DND-41 (cell line): ENCODE results near the gene CIDEA.

Source experiments
- ATAC-seq: fragments of 200-7000 bp; cut with Tn5 transposase; 3 replicates; pipeline ENCODE4 v1.9.1; 2021; ENCODE audit warnings: low read depth; ENCODE audit not compliant: insufficient read depth
- DNase-seq: peaks from one replicate; pipeline ENCODE4 v3.0.0-alpha.2; 2020
- H2AFZ ChIP-seq: 2 replicates; pipeline ENCODE4 v1.6.0; 2012; ENCODE audit warnings: low read depth, low read length
- H3K27ac ChIP-seq: 2 replicates; pipeline ENCODE4 v1.5.1; 2012; ENCODE audit warnings: low read length, inconsistent platforms
- H3K27me3 ChIP-seq: fragments of 200-600 bp; sonication (generic); 2 replicates; pipeline ENCODE4 v1.6.0; 2012; ENCODE audit warnings: low read length, mild to moderate bottlenecking, inconsistent platforms; ENCODE audit not compliant: insufficient read depth, poor library complexity
- H3K36me3 ChIP-seq: 2 replicates; pipeline ENCODE4 v1.5.1; 2012; ENCODE audit warnings: low read length, inconsistent platforms; ENCODE audit not compliant: insufficient read depth
- H3K4me1 ChIP-seq: 2 replicates; pipeline ENCODE4 v1.5.1; 2012; ENCODE audit warnings: mild to moderate bottlenecking, low read length; ENCODE audit not compliant: insufficient read depth
- H3K4me2 ChIP-seq: 2 replicates; pipeline ENCODE4 v1.6.0; 2012; ENCODE audit warnings: mild to moderate bottlenecking, moderate library complexity, low read length, inconsistent platforms; ENCODE audit not compliant: insufficient read depth
- H3K4me3 ChIP-seq, 2 experiments: fragments of 200-600 bp in 1 of 2; shearing (Covaris generic) in 1 of 2; 2 replicates each; pipeline ENCODE4 v1.5.1; 2012 to 2016; ENCODE audit warnings: inconsistent platforms in 2 of 2, low read length in 2 of 2, mild to moderate bottlenecking in 2 of 2, low read depth in 1 of 2, moderate library complexity in 1 of 2
- H3K79me2 ChIP-seq: 2 replicates; pipeline ENCODE4 v1.6.0; 2012; ENCODE audit warnings: low read length, inconsistent platforms; ENCODE audit not compliant: insufficient read depth
- H3K9ac ChIP-seq: 2 replicates; pipeline ENCODE4 v1.6.0; 2012; ENCODE audit warnings: low read depth, mild to moderate bottlenecking, inconsistent platforms, low read length, moderate library complexity
- H3K9me3 ChIP-seq: 2 replicates; pipeline ENCODE4 v1.5.1; 2012; ENCODE audit warnings: low read length, moderate library complexity, mild to moderate bottlenecking, inconsistent platforms; ENCODE audit not compliant: insufficient read depth, severe bottlenecking
- H4K20me1 ChIP-seq: 2 replicates; pipeline ENCODE4 v1.6.0; 2012; ENCODE audit warnings: low read length; ENCODE audit not compliant: insufficient read depth
- EZH2 ChIP-seq: IDR thresholded peaks from 3 replicates; pipeline ENCODE4 v1.6.1; 2012; ENCODE audit warnings: borderline replicate concordance, low read depth, mild to moderate bottlenecking, moderate library complexity, low read length, inconsistent platforms; ENCODE audit not compliant: severe bottlenecking
- TF ChIP-seq, protein P1 (sequence below): IDR thresholded peaks from 2 replicates; pipeline ENCODE4 v1.5.1; 2012; ENCODE audit warnings: borderline replicate concordance, low read length, moderate library complexity, mild to moderate bottlenecking; ENCODE audit not compliant: poor library complexity, severe bottlenecking; ENCODE audit errors: extremely low read depth

CIDEA gene

DNA sequence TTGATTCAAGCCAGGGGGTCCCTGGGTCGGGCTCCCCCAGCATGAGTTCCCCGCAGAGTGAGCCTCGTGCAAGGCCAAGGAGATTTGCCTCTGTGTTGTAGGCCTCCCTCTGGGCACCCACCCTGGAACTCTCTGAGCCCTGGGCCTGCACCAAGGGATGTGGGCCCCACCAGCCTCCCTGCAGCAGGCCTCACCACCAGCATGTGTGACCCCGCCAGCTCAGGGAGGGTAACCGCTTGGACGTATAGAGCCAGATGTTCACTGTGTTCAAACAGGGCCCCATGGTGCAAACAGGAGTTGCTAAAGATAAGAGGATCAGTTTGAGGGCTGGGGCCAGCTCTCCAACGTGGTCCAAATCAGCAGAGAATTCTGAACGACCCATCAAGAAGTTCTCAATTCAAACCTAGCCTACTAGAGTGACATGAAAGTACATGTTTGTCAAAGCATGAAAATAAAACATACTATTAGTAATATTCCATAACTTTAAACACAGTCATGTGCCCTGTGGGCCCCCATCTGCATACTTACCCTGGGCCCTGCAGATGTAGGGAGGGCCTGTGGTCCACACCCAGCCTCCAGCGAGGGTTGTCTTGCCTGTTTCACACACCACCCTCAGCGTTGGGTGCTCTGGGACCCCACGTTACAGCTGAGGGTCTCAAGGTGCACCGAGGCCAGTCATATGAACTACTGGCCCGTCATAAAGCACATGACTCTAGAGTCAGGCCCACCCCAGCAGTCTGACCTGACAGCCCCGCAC, 48.4 kb downstream of the CIDEA start:
- TF ChIP-seq, protein P1, sequence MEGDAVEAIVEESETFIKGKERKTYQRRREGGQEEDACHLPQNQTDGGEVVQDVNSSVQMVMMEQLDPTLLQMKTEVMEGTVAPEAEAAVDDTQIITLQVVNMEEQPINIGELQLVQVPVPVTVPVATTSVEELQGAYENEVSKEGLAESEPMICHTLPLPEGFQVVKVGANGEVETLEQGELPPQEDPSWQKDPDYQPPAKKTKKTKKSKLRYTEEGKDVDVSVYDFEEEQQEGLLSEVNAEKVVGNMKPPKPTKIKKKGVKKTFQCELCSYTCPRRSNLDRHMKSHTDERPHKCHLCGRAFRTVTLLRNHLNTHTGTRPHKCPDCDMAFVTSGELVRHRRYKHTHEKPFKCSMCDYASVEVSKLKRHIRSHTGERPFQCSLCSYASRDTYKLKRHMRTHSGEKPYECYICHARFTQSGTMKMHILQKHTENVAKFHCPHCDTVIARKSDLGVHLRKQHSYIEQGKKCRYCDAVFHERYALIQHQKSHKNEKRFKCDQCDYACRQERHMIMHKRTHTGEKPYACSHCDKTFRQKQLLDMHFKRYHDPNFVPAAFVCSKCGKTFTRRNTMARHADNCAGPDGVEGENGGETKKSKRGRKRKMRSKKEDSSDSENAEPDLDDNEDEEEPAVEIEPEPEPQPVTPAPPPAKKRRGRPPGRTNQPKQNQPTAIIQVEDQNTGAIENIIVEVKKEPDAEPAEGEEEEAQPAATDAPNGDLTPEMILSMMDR: no peak
- TF ChIP-seq EZH2: no peak
- Histone ChIP-seq H3K36me3 (no peaks in the 10 kb centered on the region), H3K4me1 (no peaks in the 10 kb centered on the region), H3K4me3 (no peak overlapping the region), H3K27ac (no peak overlapping the region), H3K9me3 (no peaks in the 10 kb centered on the region), H3K79me2 (no peaks in the 10 kb centered on the region), H4K20me1 (no peaks in the 10 kb centered on the region), H3K4me2 (no peak overlapping the region), H2AFZ (no peak overlapping the region), H3K9ac (no peak overlapping the region), H3K27me3 (no peaks in the 10 kb centered on the region)
- no peak for DNase-seq
- ATAC-seq: no peak

DNA sequence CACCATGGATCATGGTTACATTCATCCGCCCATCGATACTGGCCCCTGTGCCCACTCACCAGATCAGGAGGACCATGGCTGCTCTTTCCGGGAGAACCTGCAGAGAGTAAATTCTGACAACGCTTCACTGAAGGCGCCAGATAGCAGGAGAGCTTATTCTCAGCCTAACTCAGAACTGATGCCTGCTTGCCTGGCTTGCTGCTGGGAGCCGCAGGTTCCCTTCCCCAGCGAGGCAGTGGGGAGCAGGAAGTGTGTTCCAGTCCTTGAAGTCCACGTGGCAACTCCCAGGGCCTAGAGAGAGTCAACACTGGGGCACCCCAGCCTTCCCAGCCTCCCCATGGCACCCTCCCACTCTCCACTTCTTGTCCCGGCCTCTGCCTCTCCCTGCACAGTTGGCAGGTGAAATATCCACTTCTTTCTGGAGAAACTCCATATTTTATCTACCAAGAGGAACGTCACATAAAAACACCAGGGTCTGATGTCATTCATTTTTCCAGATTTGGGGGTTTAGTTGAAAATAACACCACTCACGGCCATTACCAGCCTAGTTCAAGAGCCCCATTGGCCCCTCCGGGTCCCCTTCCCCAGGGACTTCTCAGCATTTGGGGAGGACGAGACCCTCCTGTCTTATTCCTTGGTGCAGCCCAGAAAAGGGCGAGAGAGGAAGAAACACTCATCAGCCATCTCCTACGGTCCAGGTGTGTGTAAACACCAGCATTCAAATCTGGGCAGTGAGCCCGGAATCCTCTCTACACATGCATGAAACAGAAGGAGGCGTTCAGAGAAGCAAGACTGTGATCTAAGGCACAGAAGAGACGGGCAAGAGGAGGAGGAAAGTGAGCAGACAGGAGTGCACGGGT, 50.4 kb downstream of the CIDEA start:
- Histone ChIP-seq H3K9ac (no peak overlapping the region), H3K4me1 (no peaks in the 10 kb centered on the region), H3K79me2 (no peaks in the 10 kb centered on the region), H3K4me3 (no peak overlapping the region), H2AFZ (no peak overlapping the region), H3K27me3 (no peaks in the 10 kb centered on the region), H4K20me1 (no peaks in the 10 kb centered on the region), H3K4me2 (no peak overlapping the region), H3K36me3 (no peaks in the 10 kb centered on the region), H3K9me3 (no peaks in the 10 kb centered on the region), H3K27ac (no peak overlapping the region)
- DNase-seq (no peak), ATAC-seq (no peak)
- TF ChIP-seq, protein P1: no peak
- no peak for TF ChIP-seq EZH2

- Histone ChIP-seq H4K20me1 (no peaks in the 10 kb centered on the region), H2AFZ (no peak overlapping the region), H3K4me2 (no peak overlapping the region), H3K27me3 (no peaks in the 10 kb centered on the region), H3K36me3 (no peaks in the 10 kb centered on the region), H3K4me1 (no peaks in the 10 kb centered on the region), H3K4me3 (no peak overlapping the region), H3K9me3 (no peaks in the 10 kb centered on the region), H3K27ac (no peak overlapping the region), H3K9ac (no peak overlapping the region), H3K79me2 (no peaks in the 10 kb centered on the region)
- no peak for TF ChIP-seq EZH2
- TF ChIP-seq, protein P1: no peak
- ATAC-seq: no peak
- no peak for DNase-seq
Observed at GRCh38 chr18:12305211-12305610, 51.0 kb downstream of the CIDEA start.
